Measurements from ENCODE around the gene NEUROD2.

DNA sequence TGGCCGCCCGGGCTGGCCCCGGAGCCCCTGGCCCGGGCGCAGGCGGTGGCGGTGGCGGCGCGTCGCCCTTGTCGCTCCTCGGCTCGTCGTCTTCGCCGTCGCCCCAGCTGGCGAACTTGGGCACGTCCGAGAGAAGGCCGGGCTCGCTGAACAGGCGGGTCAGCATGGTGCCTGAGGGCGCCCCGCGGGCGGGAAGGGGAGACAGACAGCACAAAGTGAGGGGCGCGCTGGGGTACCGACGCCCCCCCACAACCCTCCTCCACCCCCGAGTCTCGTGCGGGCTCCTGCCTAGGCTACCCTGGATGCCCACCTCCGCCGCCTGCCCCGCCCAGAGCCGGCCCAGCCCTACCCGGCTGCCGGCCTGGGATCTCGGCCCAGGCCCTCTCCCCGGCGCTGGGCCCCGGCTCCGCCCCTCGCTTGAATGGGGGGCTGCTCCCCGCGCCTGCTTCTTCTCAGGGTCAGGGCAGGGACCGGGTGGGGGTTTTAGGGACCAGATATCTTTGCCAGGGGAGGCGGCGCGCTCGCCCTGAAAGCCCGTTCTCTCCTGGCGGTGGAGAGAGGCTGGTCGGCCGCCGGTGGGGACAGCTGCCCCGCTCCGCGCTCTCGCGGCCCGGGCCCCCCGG is 1.2 kb downstream of the NEUROD2 start:
- TF ChIP-seq ZFX (CRISPR knock-in tag; IDR thresholded peaks at IDR 0.05; ENCODE audit: low read depth), result no peak
- no peak; the same call in 1 of the 2 replicates for TF ChIP-seq EZH2 (conservative IDR thresholded peaks at IDR 0.05; ENCODE audit: low read depth, low read length)
- TF ChIP-seq MAZ (IDR thresholded peaks at IDR 0.05; ENCODE audit: borderline replicate concordance, low read depth, low read length), result no peak
- TF ChIP-seq MAZ (CRISPR knock-in tag; IDR thresholded peaks at IDR 0.05; ENCODE audit: low read depth), result no peak
- TF ChIP-seq, protein P1, sequence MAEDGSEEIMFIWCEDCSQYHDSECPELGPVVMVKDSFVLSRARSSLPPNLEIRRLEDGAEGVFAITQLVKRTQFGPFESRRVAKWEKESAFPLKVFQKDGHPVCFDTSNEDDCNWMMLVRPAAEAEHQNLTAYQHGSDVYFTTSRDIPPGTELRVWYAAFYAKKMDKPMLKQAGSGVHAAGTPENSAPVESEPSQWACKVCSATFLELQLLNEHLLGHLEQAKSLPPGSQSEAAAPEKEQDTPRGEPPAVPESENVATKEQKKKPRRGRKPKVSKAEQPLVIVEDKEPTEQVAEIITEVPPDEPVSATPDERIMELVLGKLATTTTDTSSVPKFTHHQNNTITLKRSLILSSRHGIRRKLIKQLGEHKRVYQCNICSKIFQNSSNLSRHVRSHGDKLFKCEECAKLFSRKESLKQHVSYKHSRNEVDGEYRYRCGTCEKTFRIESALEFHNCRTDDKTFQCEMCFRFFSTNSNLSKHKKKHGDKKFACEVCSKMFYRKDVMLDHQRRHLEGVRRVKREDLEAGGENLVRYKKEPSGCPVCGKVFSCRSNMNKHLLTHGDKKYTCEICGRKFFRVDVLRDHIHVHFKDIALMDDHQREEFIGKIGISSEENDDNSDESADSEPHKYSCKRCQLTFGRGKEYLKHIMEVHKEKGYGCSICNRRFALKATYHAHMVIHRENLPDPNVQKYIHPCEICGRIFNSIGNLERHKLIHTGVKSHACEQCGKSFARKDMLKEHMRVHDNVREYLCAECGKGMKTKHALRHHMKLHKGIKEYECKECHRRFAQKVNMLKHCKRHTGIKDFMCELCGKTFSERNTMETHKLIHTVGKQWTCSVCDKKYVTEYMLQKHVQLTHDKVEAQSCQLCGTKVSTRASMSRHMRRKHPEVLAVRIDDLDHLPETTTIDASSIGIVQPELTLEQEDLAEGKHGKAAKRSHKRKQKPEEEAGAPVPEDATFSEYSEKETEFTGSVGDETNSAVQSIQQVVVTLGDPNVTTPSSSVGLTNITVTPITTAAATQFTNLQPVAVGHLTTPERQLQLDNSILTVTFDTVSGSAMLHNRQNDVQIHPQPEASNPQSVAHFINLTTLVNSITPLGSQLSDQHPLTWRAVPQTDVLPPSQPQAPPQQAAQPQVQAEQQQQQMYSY (CRISPR knock-in tag; IDR thresholded peaks at IDR 0.05), result no peak
- TF ChIP-seq, protein P2, sequence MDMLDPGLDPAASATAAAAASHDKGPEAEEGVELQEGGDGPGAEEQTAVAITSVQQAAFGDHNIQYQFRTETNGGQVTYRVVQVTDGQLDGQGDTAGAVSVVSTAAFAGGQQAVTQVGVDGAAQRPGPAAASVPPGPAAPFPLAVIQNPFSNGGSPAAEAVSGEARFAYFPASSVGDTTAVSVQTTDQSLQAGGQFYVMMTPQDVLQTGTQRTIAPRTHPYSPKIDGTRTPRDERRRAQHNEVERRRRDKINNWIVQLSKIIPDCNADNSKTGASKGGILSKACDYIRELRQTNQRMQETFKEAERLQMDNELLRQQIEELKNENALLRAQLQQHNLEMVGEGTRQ (IDR thresholded peaks at IDR 0.05; ENCODE audit: low read depth, low read length), result no peak
- TF ChIP-seq, protein P2 (CRISPR knock-in tag; IDR thresholded peaks at IDR 0.05; ENCODE audit: borderline replicate concordance), result no peak
- TF ChIP-seq, protein P3, sequence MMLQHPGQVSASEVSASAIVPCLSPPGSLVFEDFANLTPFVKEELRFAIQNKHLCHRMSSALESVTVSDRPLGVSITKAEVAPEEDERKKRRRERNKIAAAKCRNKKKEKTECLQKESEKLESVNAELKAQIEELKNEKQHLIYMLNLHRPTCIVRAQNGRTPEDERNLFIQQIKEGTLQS (CRISPR knock-in tag; IDR thresholded peaks at IDR 0.05), result no peak
- TF ChIP-seq NCOA1 (CRISPR knock-in tag; IDR thresholded peaks at IDR 0.05), result no peak
- no peak for TF ChIP-seq SNRNP70 (IDR thresholded peaks at IDR 0.05; ENCODE audit: low read depth, low read length)
- TF ChIP-seq ADNP (CRISPR knock-in tag; IDR thresholded peaks at IDR 0.05), result no peak
- no peak for TF ChIP-seq CHD4 (IDR thresholded peaks at IDR 0.05; ENCODE audit: borderline replicate concordance, low read length)
- no peak for TF ChIP-seq FOXK1 (CRISPR knock-in tag; IDR thresholded peaks at IDR 0.05; ENCODE audit: borderline replicate concordance, low read depth)
- no peak for TF ChIP-seq YY1 (IDR thresholded peaks at IDR 0.05; ENCODE audit: insufficient read depth, insufficient replicate concordance, low read depth, low read length)
- no peak for TF ChIP-seq SOX13 (IDR thresholded peaks at IDR 0.05)
- TF ChIP-seq SOX13 (CRISPR knock-in tag; conservative IDR thresholded peaks at IDR 0.05 in 1 of 2, IDR thresholded peaks at IDR 0.05 in 1 of 2), result no peak
- TF ChIP-seq HIVEP1 (CRISPR knock-in tag; IDR thresholded peaks at IDR 0.05), result no peak

Data from HepG2 (cell line).